GM23338 (cell line): ENCODE results near the gene SLC16A13.

ENCODE experiments used
- CREB1 ChIP-seq: fragments of 250-450 bp; sonication (Bioruptor Pico); IDR thresholded peaks from 2 replicates; pipeline ENCODE4 v1.5.0; 2020; ENCODE audit warnings: low read depth, mild to moderate bottlenecking, moderate library complexity
- JUNB ChIP-seq: IDR thresholded peaks from one replicate; pipeline ENCODE4 v1.6.1; 2016; ENCODE audit warnings: antibody characterized with exemption; ENCODE audit not compliant: unreplicated experiment
- POLR2AphosphoS5 ChIP-seq: IDR thresholded peaks from 2 replicates; pipeline ENCODE4 v1.6.1; 2016; ENCODE audit warnings: antibody characterized with exemption, low read depth
- REST ChIP-seq: IDR thresholded peaks from one replicate; pipeline ENCODE4 v1.6.1; 2018; ENCODE audit warnings: antibody characterized with exemption; ENCODE audit not compliant: unreplicated experiment
- TF ChIP-seq, protein P1 (sequence below), 2 experiments: fragments of 200-600 bp in 1 of 2; sonication (generic) in 1 of 2; conservative IDR thresholded peaks; 2 replicates each; pipeline versions ENCODE4 v1.5.1 to v1.6.1; 2016 to 2017; ENCODE audit warnings: antibody characterized with exemption in 2 of 2, low read depth in 2 of 2, mild to moderate bottlenecking in 2 of 2, moderate library complexity in 1 of 2

DNA sequence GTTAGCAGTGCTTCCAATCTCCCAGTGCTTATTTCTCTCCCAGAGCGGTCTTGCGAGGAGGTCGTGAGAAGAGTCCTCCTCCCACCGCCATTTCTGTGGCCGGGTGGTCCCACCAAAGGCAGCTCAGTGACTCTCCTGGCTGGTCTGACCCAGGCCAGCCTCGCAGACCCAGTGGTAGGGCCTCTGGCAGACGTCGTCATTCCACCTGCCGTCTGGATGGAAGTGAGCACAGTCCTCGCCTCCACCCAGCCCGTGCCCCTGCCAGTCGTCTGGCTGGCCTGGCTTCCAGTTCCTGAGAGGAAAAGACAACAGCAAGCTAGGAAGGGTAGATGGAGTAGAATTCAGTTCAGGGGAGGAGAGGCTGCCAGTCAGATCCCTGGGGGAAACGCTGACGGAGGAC is 39.1 kb downstream of the SLC16A13 start:
- TF ChIP-seq, protein P1, sequence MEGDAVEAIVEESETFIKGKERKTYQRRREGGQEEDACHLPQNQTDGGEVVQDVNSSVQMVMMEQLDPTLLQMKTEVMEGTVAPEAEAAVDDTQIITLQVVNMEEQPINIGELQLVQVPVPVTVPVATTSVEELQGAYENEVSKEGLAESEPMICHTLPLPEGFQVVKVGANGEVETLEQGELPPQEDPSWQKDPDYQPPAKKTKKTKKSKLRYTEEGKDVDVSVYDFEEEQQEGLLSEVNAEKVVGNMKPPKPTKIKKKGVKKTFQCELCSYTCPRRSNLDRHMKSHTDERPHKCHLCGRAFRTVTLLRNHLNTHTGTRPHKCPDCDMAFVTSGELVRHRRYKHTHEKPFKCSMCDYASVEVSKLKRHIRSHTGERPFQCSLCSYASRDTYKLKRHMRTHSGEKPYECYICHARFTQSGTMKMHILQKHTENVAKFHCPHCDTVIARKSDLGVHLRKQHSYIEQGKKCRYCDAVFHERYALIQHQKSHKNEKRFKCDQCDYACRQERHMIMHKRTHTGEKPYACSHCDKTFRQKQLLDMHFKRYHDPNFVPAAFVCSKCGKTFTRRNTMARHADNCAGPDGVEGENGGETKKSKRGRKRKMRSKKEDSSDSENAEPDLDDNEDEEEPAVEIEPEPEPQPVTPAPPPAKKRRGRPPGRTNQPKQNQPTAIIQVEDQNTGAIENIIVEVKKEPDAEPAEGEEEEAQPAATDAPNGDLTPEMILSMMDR (conservative IDR thresholded peaks at IDR 0.05; ENCODE audit: low read depth in 2 of 2), result no peak
- TF ChIP-seq POLR2AphosphoS5, result no peak
- TF ChIP-seq REST, result no peak
- TF ChIP-seq CREB1, result no peak
- TF ChIP-seq JUNB, result no peak
